ENCODE data around the gene GRM7. TPM values are rescaled to one million over a fixed set of nuclear protein-coding genes. Genes with fewer than 3 reads are reported as not detected.

GRM7 gene
- total RNA-seq, 2 experiments from 2014 or later, result not detected

GRCh38 chr3:7385635-7386034 is 524.7 kb downstream of the GRM7 start:
- ChIA-PET POLR2A (no interaction called here), CTCF (ENCODE audit: unreplicated experiment) (no interaction called here)
- H3K27ac ChIP-seq (ENCODE audit: low read depth, low read length, poor library complexity, severe bottlenecking), result no peak overlapping the region
- no peaks in the 10 kb centered on the region for H3K9me2 ChIP-seq (ENCODE audit: insufficient read depth, low read length)
- TF ChIP-seq EZH2phosphoT487 (IDR thresholded peaks at IDR 0.05; ENCODE audit: borderline replicate concordance, low read depth, low read length) (no peak), CTCF (conservative IDR thresholded peaks at IDR 0.05; ENCODE audit: low read length) (no peak)
- no peaks in the 10 kb centered on the region for H3K36me3 ChIP-seq (ENCODE audit: insufficient read depth, low read length)
- no peak for DNase-seq (ENCODE audit: low spot score)
- no peaks in the 10 kb centered on the region for H3K9me3 ChIP-seq (ENCODE audit: low read length)
- BruUV-seq (replicated peaks), result no TSS peak
- intact Hi-C loops (cut with micrococcal nuclease; ENCODE audit: unreplicated experiment), result no loop called here
- H2AFZ ChIP-seq (ENCODE audit: low read length), result no peak overlapping the region
- no peak overlapping the region for H3K4me3 ChIP-seq (ENCODE audit: low read depth, low read length, poor library complexity, severe bottlenecking)
- H3K4me2 ChIP-seq (ENCODE audit: low read length), result no peak overlapping the region
- no peaks in the 10 kb centered on the region for H4K20me1 ChIP-seq (ENCODE audit: insufficient read depth, low read length)
- H3K4me1 ChIP-seq (ENCODE audit: insufficient read depth, low read length, poor library complexity, severe bottlenecking), result no peaks in the 10 kb centered on the region
- no peaks in the 10 kb centered on the region for H3K79me2 ChIP-seq (ENCODE audit: insufficient read depth, low read depth, low read length)

GRCh38 chr3:7388026-7388425 is 527.1 kb downstream of the GRM7 start:
- no peak overlapping the region for H3K4me3 ChIP-seq (ENCODE audit: low read depth, low read length, poor library complexity, severe bottlenecking)
- intact Hi-C loops (cut with micrococcal nuclease; ENCODE audit: unreplicated experiment), result no loop called here
- H3K4me1 ChIP-seq (ENCODE audit: insufficient read depth, low read length, poor library complexity, severe bottlenecking), result no peaks in the 10 kb centered on the region
- no peak for DNase-seq (ENCODE audit: low spot score)
- TF ChIP-seq EZH2phosphoT487 (IDR thresholded peaks at IDR 0.05; ENCODE audit: borderline replicate concordance, low read depth, low read length) (no peak), CTCF (conservative IDR thresholded peaks at IDR 0.05; ENCODE audit: low read length) (no peak)
- no peaks in the 10 kb centered on the region for H4K20me1 ChIP-seq (ENCODE audit: insufficient read depth, low read length)
- no peak overlapping the region for H2AFZ ChIP-seq (ENCODE audit: low read length)
- BruUV-seq (replicated peaks), result no TSS peak
- no peaks in the 10 kb centered on the region for H3K9me3 ChIP-seq (ENCODE audit: low read length)
- H3K79me2 ChIP-seq (ENCODE audit: insufficient read depth, low read depth, low read length), result no peaks in the 10 kb centered on the region
- no peaks in the 10 kb centered on the region for H3K36me3 ChIP-seq (ENCODE audit: insufficient read depth, low read length)
- no peak overlapping the region for H3K4me2 ChIP-seq (ENCODE audit: low read length)
- H3K9me2 ChIP-seq (ENCODE audit: insufficient read depth, low read length), result no peaks in the 10 kb centered on the region
- POLR2A ChIA-PET, result interaction anchor here (0.6 kb wide), 1 partner anchor 258 kb away, joined by 3 read pairs; no protein-coding TSS in a partner anchor
- H3K27ac ChIP-seq (ENCODE audit: low read depth, low read length, poor library complexity, severe bottlenecking), result no peak overlapping the region
- CTCF ChIA-PET (ENCODE audit: unreplicated experiment), result no interaction called here

- no peak for DNase-seq (ENCODE audit: low spot score)
- Histone ChIP-seq H2AFZ (ENCODE audit: low read length) (no peak overlapping the region), H3K27ac (ENCODE audit: low read depth, low read length, poor library complexity, severe bottlenecking) (no peak overlapping the region), H3K4me3 (ENCODE audit: low read depth, low read length, poor library complexity, severe bottlenecking) (no peak overlapping the region), H3K9me2 (ENCODE audit: insufficient read depth, low read length) (no peaks in the 10 kb centered on the region), H3K36me3 (ENCODE audit: insufficient read depth, low read length) (no peaks in the 10 kb centered on the region), H3K79me2 (ENCODE audit: insufficient read depth, low read depth, low read length) (no peaks in the 10 kb centered on the region), H4K20me1 (ENCODE audit: insufficient read depth, low read length) (no peaks in the 10 kb centered on the region), H3K4me1 (ENCODE audit: insufficient read depth, low read length, poor library complexity, severe bottlenecking) (no peaks in the 10 kb centered on the region), H3K4me2 (ENCODE audit: low read length) (no peak overlapping the region), H3K9me3 (ENCODE audit: low read length) (no peaks in the 10 kb centered on the region)
- ChIA-PET CTCF (ENCODE audit: unreplicated experiment) (no interaction called here), POLR2A (no interaction called here)
- BruUV-seq (replicated peaks), result no TSS peak
- TF ChIP-seq CTCF (conservative IDR thresholded peaks at IDR 0.05; ENCODE audit: low read length) (no peak), EZH2phosphoT487 (IDR thresholded peaks at IDR 0.05; ENCODE audit: borderline replicate concordance, low read depth, low read length) (no peak)
- intact Hi-C loops (cut with micrococcal nuclease; ENCODE audit: unreplicated experiment), result no loop called here
Measured at GRCh38 chr3:7392206-7392605, 531.3 kb downstream of the GRM7 start.
